ENCODE results near the gene CGB1. TPM values are rescaled to one million over a fixed set of nuclear protein-coding genes. Genes with fewer than 3 reads are reported as not detected.

Gene CGB1
- total and polyA plus RNA-seq, 8 donors = not detected

DNA sequence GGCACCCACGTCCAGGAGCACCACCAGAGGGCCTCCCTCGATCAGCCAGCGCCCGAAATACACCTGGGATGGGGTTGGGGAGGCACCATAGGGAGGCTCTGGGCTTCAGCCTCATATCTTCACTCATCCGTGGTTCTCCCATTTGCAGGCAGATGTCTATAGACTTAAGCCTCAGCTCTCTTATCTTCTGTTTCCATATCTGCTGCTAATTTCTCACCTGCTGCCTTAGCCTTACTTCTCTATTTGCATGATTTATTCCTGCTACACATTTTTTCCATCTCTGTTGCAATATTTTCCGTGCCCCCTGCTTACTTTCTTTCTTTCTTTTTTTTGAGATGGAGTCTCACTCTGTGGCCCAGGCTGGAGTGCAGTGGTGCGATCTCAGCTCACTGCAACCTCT is 49.4 kb downstream of the CGB1 start:
- H3K27ac ChIP-seq = no peak overlapping the region
- H3K9me3 ChIP-seq = no peaks in the 10 kb centered on the region
- DNase-seq (no peak), ATAC-seq (no peak), FAIRE-seq (no peak)
- TF ChIP-seq, protein P1, sequence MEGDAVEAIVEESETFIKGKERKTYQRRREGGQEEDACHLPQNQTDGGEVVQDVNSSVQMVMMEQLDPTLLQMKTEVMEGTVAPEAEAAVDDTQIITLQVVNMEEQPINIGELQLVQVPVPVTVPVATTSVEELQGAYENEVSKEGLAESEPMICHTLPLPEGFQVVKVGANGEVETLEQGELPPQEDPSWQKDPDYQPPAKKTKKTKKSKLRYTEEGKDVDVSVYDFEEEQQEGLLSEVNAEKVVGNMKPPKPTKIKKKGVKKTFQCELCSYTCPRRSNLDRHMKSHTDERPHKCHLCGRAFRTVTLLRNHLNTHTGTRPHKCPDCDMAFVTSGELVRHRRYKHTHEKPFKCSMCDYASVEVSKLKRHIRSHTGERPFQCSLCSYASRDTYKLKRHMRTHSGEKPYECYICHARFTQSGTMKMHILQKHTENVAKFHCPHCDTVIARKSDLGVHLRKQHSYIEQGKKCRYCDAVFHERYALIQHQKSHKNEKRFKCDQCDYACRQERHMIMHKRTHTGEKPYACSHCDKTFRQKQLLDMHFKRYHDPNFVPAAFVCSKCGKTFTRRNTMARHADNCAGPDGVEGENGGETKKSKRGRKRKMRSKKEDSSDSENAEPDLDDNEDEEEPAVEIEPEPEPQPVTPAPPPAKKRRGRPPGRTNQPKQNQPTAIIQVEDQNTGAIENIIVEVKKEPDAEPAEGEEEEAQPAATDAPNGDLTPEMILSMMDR (IDR thresholded peaks at IDR 0.05) = no peak
- no peak overlapping the region for H3K4me3 ChIP-seq
- 80 to 81% methylated on average over 7 of the region's 7 CpGs for WGBS, 2 donors
- H3K4me1 ChIP-seq = peaks cover 0 to 7% (median 0%) of the 10 kb centered on the region in 3 donors
- no peaks in the 10 kb centered on the region for H3K27me3 ChIP-seq
- intact Hi-C loops (cut with DNase I) = no loop called here
- H3K36me3 ChIP-seq = peaks cover 0 to 8% (median 0%) of the 10 kb centered on the region in 3 donors

DNA sequence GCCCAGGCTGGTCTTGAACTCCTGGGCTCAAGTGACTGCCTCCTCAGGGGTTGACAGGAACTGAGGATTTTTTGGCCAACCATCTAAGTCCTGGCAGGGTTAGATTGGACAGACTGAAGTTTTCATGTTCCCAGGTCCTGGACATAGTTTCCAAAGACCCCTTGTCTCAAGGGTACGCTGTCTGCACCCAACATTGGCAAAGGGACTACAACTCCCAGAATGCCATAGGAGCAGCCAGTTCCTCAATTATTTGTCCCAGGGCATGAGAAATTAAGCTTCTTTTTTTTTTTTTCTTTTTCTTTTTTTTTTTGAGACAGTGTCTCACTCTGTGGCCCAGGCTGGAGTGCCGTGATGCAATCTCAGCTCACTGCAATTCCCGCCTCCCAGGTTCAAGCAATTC is 50.5 kb downstream of the CGB1 start:
- Histone ChIP-seq H3K4me1 (no peaks in the 10 kb centered on the region), H3K4me3 (no peak overlapping the region), H3K36me3 (peaks cover 0 to 8% (median 0%) of the 10 kb centered on the region in 3 donors), H3K27me3 (no peaks in the 10 kb centered on the region), H3K27ac (no peak overlapping the region), H3K9me3 (no peaks in the 10 kb centered on the region)
- FAIRE-seq (no peak), ATAC-seq (no peak), DNase-seq (no peak)
- intact Hi-C loops (cut with DNase I) = no loop called here
- TF ChIP-seq, protein P1 (IDR thresholded peaks at IDR 0.05) = no peak
- WGBS, 2 donors = 98% methylated on average over 3 of the region's 3 CpGs

DNA sequence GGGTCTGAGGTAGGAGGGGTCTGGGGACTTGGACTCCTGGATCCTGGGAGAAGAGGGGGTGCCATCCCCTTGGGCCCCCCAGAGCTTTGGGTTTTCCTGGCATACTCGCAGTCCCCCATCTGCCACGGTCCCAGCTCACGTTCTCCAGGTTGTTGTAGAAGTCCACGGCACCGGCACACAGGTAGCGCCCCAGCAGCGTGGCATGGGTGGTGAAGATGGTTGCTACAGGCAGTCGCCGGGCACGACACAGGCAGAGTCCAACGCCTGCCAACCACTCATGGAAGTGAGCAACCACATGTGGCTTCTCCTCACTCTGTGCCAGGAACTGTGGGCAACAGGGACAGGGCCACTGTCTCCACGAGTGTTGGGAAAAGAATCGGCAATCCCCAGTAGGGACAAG is 51.0 kb downstream of the CGB1 start:
- no peak overlapping the region for H3K27ac ChIP-seq
- no peaks in the 10 kb centered on the region for H3K27me3 ChIP-seq
- ATAC-seq = no peak
- H3K4me3 ChIP-seq = no peak overlapping the region
- H3K4me1 ChIP-seq = no peaks in the 10 kb centered on the region
- FAIRE-seq = no peak
- peaks cover 0 to 8% (median 0%) of the 10 kb centered on the region in 3 donors for H3K36me3 ChIP-seq
- 90 to 94% methylated on average over 13 of the region's 13 CpGs for WGBS, 2 donors
- DNase-seq = no peak
- H3K9me3 ChIP-seq = no peaks in the 10 kb centered on the region
- intact Hi-C loops (cut with DNase I) = no loop called here
- TF ChIP-seq, protein P1 (IDR thresholded peaks at IDR 0.05) = no peak

Small RNAs within 50 kb of the gene (microRNA-seq; reads per million reads assigned to microRNA genes)
- gene MIR6798 = 0 reads per million in 2 donors

Other genes with a start within 250 kb of the CGB1 start
- gene BCAT2, start 225.9 kb downstream of the CGB1 start, total RNA-seq = 10 to 100 TPM; 26.6 to 53.8 (median 36.3) TPM
- gene BCAT2, start 225.9 kb downstream of the CGB1 start, polyA plus RNA-seq = 10 to 100 TPM; 59.7 to 91.8 TPM
- gene HSD17B14, start 200.4 kb downstream of the CGB1 start, total RNA-seq = 1 to 10 TPM in 4 of 6 donors, under 1 TPM in 2; 0.69 to 4.0 (median 1.7) TPM
- 10 to 100 TPM in 1 of 2 donors, 1 to 10 TPM in 1; 8.5 to 25.4 TPM for gene HSD17B14, start 200.4 kb downstream of the CGB1 start, polyA plus RNA-seq
- gene PLEKHA4, start 168.3 kb downstream of the CGB1 start, total RNA-seq = 10 to 100 TPM in 2 of 6 donors, 1 to 10 TPM in 4; 5.9 to 19.7 (median 8.7) TPM
- 10 to 100 TPM; 18.2 to 28.3 TPM for gene PLEKHA4, start 168.3 kb downstream of the CGB1 start, polyA plus RNA-seq
- gene PPP1R15A, start 164.5 kb downstream of the CGB1 start, total RNA-seq = 10 to 100 TPM in 5 of 6 donors, 1 to 10 TPM in 1; 8.1 to 20.6 (median 12.4) TPM
- gene PPP1R15A, start 164.5 kb downstream of the CGB1 start, polyA plus RNA-seq = 10 to 100 TPM; 28.2 to 53.2 TPM
- gene TULP2, start 138.2 kb downstream of the CGB1 start, total RNA-seq = under 1 TPM in 1 of 6 donors, not detected in 5; 0.35 TPM
- not detected for gene TULP2, start 138.2 kb downstream of the CGB1 start, polyA plus RNA-seq
- 100 to 1,000 TPM in 2 of 6 donors, 10 to 100 TPM in 4; 60.9 to 136 (median 79.8) TPM for gene NUCB1, start 136.6 kb downstream of the CGB1 start, total RNA-seq
- 100 to 1,000 TPM; 103 to 118 TPM for gene NUCB1, start 136.6 kb downstream of the CGB1 start, polyA plus RNA-seq
- gene DHDH, start 103.2 kb downstream of the CGB1 start, total RNA-seq = under 1 TPM in 1 of 6 donors, not detected in 5; 0.28 TPM
- gene DHDH, start 103.2 kb downstream of the CGB1 start, polyA plus RNA-seq = 1 to 10 TPM in 1 of 2 donors, under 1 TPM in 1; 0.30 to 1.0 TPM
- 10 to 100 TPM; 20.3 to 41.5 (median 28.0) TPM for gene BAX, start 82.0 kb downstream of the CGB1 start, total RNA-seq
- 10 to 100 TPM; 43.5 to 48.1 TPM for gene BAX, start 82.0 kb downstream of the CGB1 start, polyA plus RNA-seq
- gene FTL, start 71.6 kb downstream of the CGB1 start, total RNA-seq = 1,000 to 10,000 TPM in 1 of 6 donors, 100 to 1,000 TPM in 5; 394 to 1,427 (median 690) TPM
- 1,000 to 10,000 TPM; 1,427 to 1,473 TPM for gene FTL, start 71.6 kb downstream of the CGB1 start, polyA plus RNA-seq
- gene GYS1, start 43.6 kb downstream of the CGB1 start, total RNA-seq = 10 to 100 TPM in 4 of 6 donors, 1 to 10 TPM in 2; 7.3 to 14.6 (median 12.2) TPM
- 10 to 100 TPM; 14.5 to 18.2 TPM for gene GYS1, start 43.6 kb downstream of the CGB1 start, polyA plus RNA-seq
- gene RUVBL2, start 43.0 kb downstream of the CGB1 start, total RNA-seq = 10 to 100 TPM; 17.0 to 38.0 (median 29.1) TPM
- 10 to 100 TPM; 43.9 to 44.9 TPM for gene RUVBL2, start 43.0 kb downstream of the CGB1 start, polyA plus RNA-seq
- 1 to 10 TPM in 5 of 6 donors, under 1 TPM in 1; 0.98 to 6.6 (median 3.5) TPM for gene LHB, start 19.8 kb downstream of the CGB1 start, total RNA-seq
- 10 to 100 TPM; 30.1 to 54.4 TPM for gene LHB, start 19.8 kb downstream of the CGB1 start, polyA plus RNA-seq
- gene CGB3, start 12.6 kb downstream of the CGB1 start, total RNA-seq = not detected
- gene CGB3, start 12.6 kb downstream of the CGB1 start, polyA plus RNA-seq = not detected
- not detected for gene CGB2, start 5.0 kb downstream of the CGB1 start, total RNA-seq
- gene CGB2, start 5.0 kb downstream of the CGB1 start, polyA plus RNA-seq = not detected
- not detected for gene CGB5, start 7.0 kb upstream of the CGB1 start, total RNA-seq
- gene CGB5, start 7.0 kb upstream of the CGB1 start, polyA plus RNA-seq = not detected
- gene CGB8, start 12.2 kb upstream of the CGB1 start, total RNA-seq = not detected
- not detected for gene CGB8, start 12.2 kb upstream of the CGB1 start, polyA plus RNA-seq
- not detected for gene CGB7, start 20.9 kb upstream of the CGB1 start, total RNA-seq
- gene CGB7, start 20.9 kb upstream of the CGB1 start, polyA plus RNA-seq = under 1 TPM in 1 of 2 donors, not detected in 1; 0.38 TPM
- gene NTF4, start 27.9 kb upstream of the CGB1 start, total RNA-seq = not detected
- gene NTF4, start 27.9 kb upstream of the CGB1 start, polyA plus RNA-seq = under 1 TPM in 1 of 2 donors, not detected in 1; 0.09 TPM
- not detected for gene KCNA7, start 35.8 kb upstream of the CGB1 start, total RNA-seq
- not detected for gene KCNA7, start 35.8 kb upstream of the CGB1 start, polyA plus RNA-seq
- 100 to 1,000 TPM in 5 of 6 donors, 10 to 100 TPM in 1; 87.9 to 205 (median 136) TPM for gene SNRNP70, start 48.6 kb upstream of the CGB1 start, total RNA-seq
- gene SNRNP70, start 48.6 kb upstream of the CGB1 start, polyA plus RNA-seq = 100 to 1,000 TPM; 799 to 883 TPM
- gene LIN7B, start 77.5 kb upstream of the CGB1 start, total RNA-seq = 1 to 10 TPM; 4.7 to 6.5 (median 4.9) TPM
- gene LIN7B, start 77.5 kb upstream of the CGB1 start, polyA plus RNA-seq = 10 to 100 TPM; 19.1 to 20.7 TPM
- 1 to 10 TPM; 1.4 to 2.1 (median 1.6) TPM for gene C19orf73, start 82.2 kb upstream of the CGB1 start, total RNA-seq
- 1 to 10 TPM; 4.9 to 9.8 TPM for gene C19orf73, start 82.2 kb upstream of the CGB1 start, polyA plus RNA-seq
- 1 to 10 TPM; 4.1 to 8.0 (median 6.0) TPM for gene PPFIA3, start 82.6 kb upstream of the CGB1 start, total RNA-seq
- 10 to 100 TPM; 27.4 to 39.7 TPM for gene PPFIA3, start 82.6 kb upstream of the CGB1 start, polyA plus RNA-seq
- under 1 TPM in 5 of 6 donors, not detected in 1; 0.09 to 0.79 (median 0.25) TPM for gene HRC, start 118.5 kb upstream of the CGB1 start, total RNA-seq
- under 1 TPM; 0.53 to 0.61 TPM for gene HRC, start 118.5 kb upstream of the CGB1 start, polyA plus RNA-seq
- 10 to 100 TPM; 11.8 to 29.7 (median 15.2) TPM for gene TRPM4, start 120.9 kb upstream of the CGB1 start, total RNA-seq
- gene TRPM4, start 120.9 kb upstream of the CGB1 start, polyA plus RNA-seq = 10 to 100 TPM; 19.2 to 47.1 TPM